GM18873 (cell line): ENCODE results near the gene TSPAN5.

Source experiments
- ATAC-seq: cut with Tn5 transposase; IDR thresholded peaks from one replicate; pipeline ENCODE4 v1.9.1; 2021; ENCODE audit warnings: mild to moderate bottlenecking, moderate library complexity, moderate number of reproducible peaks; ENCODE audit not compliant: unreplicated experiment, low FRiP score

TSPAN5 gene

GRCh38 chr4:98674404-98675173 lies 16.2 kb upstream of the TSPAN5 start:
- no peak for ATAC-seq

- ATAC-seq, result no peak
Measured at GRCh38 chr4:98673978-98674377, 15.6 kb upstream of the TSPAN5 start.

- no peak for ATAC-seq
Measured at GRCh38 chr4:98673288-98673644, 14.9 kb upstream of the TSPAN5 start.

GRCh38 chr4:98672583-98673287 lies 14.3 kb upstream of the TSPAN5 start:
- ATAC-seq, result no peak

- no peak for ATAC-seq
Measured at GRCh38 chr4:98671131-98671530, 12.7 kb upstream of the TSPAN5 start.

- no peak for ATAC-seq
Measured at GRCh38 chr4:98670186-98670585, 11.8 kb upstream of the TSPAN5 start.

GRCh38 chr4:98669577-98669976 lies 11.2 kb upstream of the TSPAN5 start:
- no peak for ATAC-seq

- no peak for ATAC-seq
Measured at GRCh38 chr4:98664959-98665358, 6.5 kb upstream of the TSPAN5 start.

GRCh38 chr4:98663226-98664006 lies 5.0 kb upstream of the TSPAN5 start:
- ATAC-seq, result peak; percentile 74

GRCh38 chr4:98662626-98663225 lies 4.3 kb upstream of the TSPAN5 start:
- peak; percentile 7 for ATAC-seq

- no peak for ATAC-seq
Measured at GRCh38 chr4:98662055-98662453, 3.6 kb upstream of the TSPAN5 start.

GRCh38 chr4:98661371-98662054 lies 3.1 kb upstream of the TSPAN5 start:
- ATAC-seq, result no peak

- no peak for ATAC-seq
Measured at GRCh38 chr4:98659741-98660462, 1.5 kb upstream of the TSPAN5 start.

GRCh38 chr4:98659106-98659592 lies 738 bp upstream of the TSPAN5 start:
- ATAC-seq, result no peak

GRCh38 chr4:98657531-98658286 lies 702 bp downstream of the TSPAN5 start:
- peak; percentile 0 for ATAC-seq

GRCh38 chr4:98656886-98657285 lies 1.5 kb downstream of the TSPAN5 start:
- no peak for ATAC-seq

- no peak for ATAC-seq
Measured at GRCh38 chr4:98656443-98656842, 2.0 kb downstream of the TSPAN5 start.

GRCh38 chr4:98653890-98654867 lies 4.2 kb downstream of the TSPAN5 start:
- ATAC-seq, result no peak
